ENCODE data around the gene RNF152.
A peak's percentile ranks its signal among the peaks of the same experiment; 100 is the strongest.

The RNF152 gene

DNA sequence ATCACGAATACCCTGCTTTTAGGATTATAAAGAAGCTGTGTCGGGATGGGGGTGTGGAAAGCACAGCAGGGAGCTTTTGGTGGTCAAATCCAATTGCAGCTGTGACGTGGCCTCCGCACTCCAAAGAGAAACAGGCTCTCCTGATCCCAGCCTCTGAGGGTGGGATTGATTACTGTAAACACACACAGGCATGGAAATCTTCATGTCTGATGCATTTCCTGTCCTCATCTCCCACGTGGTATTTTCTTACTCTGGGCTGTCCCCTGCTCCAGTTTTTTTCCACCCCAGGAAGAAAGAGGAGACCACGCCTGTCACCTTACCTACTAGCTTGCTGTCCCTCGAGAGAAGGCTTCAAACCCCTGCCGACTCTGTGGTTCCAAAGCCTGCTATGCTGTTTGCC lies 22.7 kb downstream of the RNF152 start:
- no peak overlapping the region for H3K4me3 ChIP-seq (ENCODE audit: low read depth, low read length)
- H3K79me2 ChIP-seq: peaks cover 12% of the 10 kb centered on the region
- H3K27ac ChIP-seq: no peak overlapping the region
- H3K4me1 ChIP-seq: peaks cover 10% of the 10 kb centered on the region
- no peak for TF ChIP-seq CTCF (IDR thresholded peaks at IDR 0.05)
- H3K27me3 ChIP-seq (ENCODE audit: control insufficient read depth, insufficient read depth, low read length): no peaks in the 10 kb centered on the region
- H2AFZ ChIP-seq: no peak overlapping the region
- H3K4me2 ChIP-seq (ENCODE audit: low read length): no peak overlapping the region
- H3K9me3 ChIP-seq (ENCODE audit: control insufficient read depth, low read length): no peaks in the 10 kb centered on the region
- no peak overlapping the region for H3K9ac ChIP-seq
- no peaks in the 10 kb centered on the region for H3K36me3 ChIP-seq (ENCODE audit: control insufficient read depth, insufficient read depth, low read length)

DNA sequence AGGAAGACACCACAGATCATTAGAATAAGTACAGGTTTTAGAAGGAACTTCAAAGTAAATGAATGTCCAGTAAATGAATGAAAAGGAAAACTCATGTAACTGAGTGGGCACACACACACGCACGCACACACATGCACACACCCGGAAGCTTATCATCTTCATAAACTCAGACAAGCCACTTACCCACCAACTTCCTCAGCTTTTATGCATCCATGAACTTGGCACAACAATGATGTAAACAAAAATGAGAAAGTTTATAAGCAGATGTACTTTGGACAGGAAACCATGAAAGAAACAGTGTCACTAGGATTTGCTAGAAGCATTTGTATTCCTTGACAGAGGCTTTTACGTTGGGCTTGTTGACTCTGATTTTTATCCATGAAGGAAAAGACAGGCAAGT lies 23.2 kb downstream of the RNF152 start:
- Histone ChIP-seq H3K9me3 (ENCODE audit: control insufficient read depth, low read length) (no peaks in the 10 kb centered on the region), H3K27ac (no peak overlapping the region), H3K4me3 (ENCODE audit: low read depth, low read length) (no peak overlapping the region), H3K79me2 (peaks cover 12% of the 10 kb centered on the region), H3K4me2 (ENCODE audit: low read length) (no peak overlapping the region), H3K27me3 (ENCODE audit: control insufficient read depth, insufficient read depth, low read length) (no peaks in the 10 kb centered on the region), H2AFZ (no peak overlapping the region), H3K9ac (no peak overlapping the region), H3K36me3 (ENCODE audit: control insufficient read depth, insufficient read depth, low read length) (no peaks in the 10 kb centered on the region), H3K4me1 (peaks cover 11% of the 10 kb centered on the region)
- no peak for TF ChIP-seq CTCF (IDR thresholded peaks at IDR 0.05)

DNA sequence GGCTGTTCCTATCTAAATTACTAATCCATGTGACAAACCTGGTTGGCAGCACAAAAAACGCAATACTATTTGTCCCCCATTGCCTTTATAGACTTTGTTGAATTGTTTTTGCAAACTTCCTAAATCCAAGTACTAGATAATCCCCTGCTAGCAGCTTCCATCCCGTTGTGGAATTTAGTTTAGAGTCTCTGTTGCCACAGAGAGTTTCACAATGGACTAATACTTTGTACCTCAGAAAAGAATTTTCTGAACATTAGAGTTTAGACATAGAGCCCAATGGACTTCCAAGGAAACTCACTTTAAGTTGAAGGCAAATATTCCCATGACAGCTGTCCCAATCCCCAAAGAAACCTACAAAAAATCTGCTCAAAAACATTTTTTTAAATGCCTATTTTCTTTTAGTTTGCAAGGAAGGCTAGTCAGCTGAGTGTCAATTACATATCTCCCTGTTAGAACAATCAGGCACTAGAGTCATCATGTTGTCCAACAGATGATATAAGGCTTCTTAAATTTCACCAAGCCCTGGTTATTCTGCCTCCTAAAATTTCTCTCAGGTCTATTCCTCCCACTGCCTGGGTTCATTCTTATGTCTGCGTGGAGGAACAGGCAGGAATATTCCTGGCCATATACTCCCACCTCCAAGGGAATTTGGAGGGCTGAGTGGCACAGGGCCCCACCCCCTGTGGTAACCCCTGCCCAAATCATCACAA lies 27.2 kb downstream of the RNF152 start:
- Histone ChIP-seq H3K27me3 (ENCODE audit: control insufficient read depth, insufficient read depth, low read length) (no peaks in the 10 kb centered on the region), H3K4me1 (peaks cover 11% of the 10 kb centered on the region), H3K9me3 (ENCODE audit: control insufficient read depth, low read length) (no peaks in the 10 kb centered on the region), H3K27ac (no peak overlapping the region), H3K36me3 (ENCODE audit: control insufficient read depth, insufficient read depth, low read length) (no peaks in the 10 kb centered on the region), H3K4me2 (ENCODE audit: low read length) (no peak overlapping the region), H3K79me2 (peaks cover 13% of the 10 kb centered on the region), H3K4me3 (ENCODE audit: low read depth, low read length) (no peak overlapping the region), H2AFZ (no peak overlapping the region), H3K9ac (no peak overlapping the region)
- TF ChIP-seq CTCF (IDR thresholded peaks at IDR 0.05): no peak

- no peaks in the 10 kb centered on the region for H3K27me3 ChIP-seq (ENCODE audit: control insufficient read depth, insufficient read depth, low read length)
- no peaks in the 10 kb centered on the region for H3K36me3 ChIP-seq (ENCODE audit: control insufficient read depth, insufficient read depth, low read length)
- H3K79me2 ChIP-seq: peaks cover 37% of the 10 kb centered on the region
- no peak overlapping the region for H2AFZ ChIP-seq
- no peak overlapping the region for H3K27ac ChIP-seq
- H3K4me2 ChIP-seq (ENCODE audit: low read length): no peak overlapping the region
- no peak for TF ChIP-seq CTCF (IDR thresholded peaks at IDR 0.05)
- H3K9me3 ChIP-seq (ENCODE audit: control insufficient read depth, low read length): no peaks in the 10 kb centered on the region
- H3K9ac ChIP-seq: no peak overlapping the region
- H3K4me1 ChIP-seq: peaks cover 3% of the 10 kb centered on the region
- no peak overlapping the region for H3K4me3 ChIP-seq (ENCODE audit: low read depth, low read length)
Observed at GRCh38 chr18:61861372-61861771, 31.4 kb downstream of the RNF152 start.

DNA sequence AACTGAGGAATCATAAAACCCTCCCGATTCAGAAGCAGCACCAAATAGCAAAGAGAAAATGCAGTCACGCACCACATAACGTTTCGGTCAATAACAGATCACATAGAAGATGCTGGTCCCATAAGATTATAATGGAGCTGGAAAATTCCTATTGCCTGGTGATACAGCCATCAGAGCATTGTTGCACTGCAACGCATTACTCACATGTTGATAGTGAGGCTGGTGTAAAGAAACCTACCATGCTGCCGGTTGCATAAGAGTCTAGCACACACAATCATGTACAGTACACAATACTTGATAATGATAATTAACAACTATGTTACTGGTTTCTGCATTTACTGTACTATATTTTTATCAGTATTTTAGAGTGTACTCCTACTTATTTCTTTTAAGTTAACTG lies 32.5 kb downstream of the RNF152 start:
- no peak overlapping the region for H3K4me2 ChIP-seq (ENCODE audit: low read length)
- no peak overlapping the region for H3K9ac ChIP-seq
- no peaks in the 10 kb centered on the region for H3K27me3 ChIP-seq (ENCODE audit: control insufficient read depth, insufficient read depth, low read length)
- no peak overlapping the region for H3K27ac ChIP-seq
- H3K4me3 ChIP-seq (ENCODE audit: low read depth, low read length): no peak overlapping the region
- no peak overlapping the region for H2AFZ ChIP-seq
- H3K9me3 ChIP-seq (ENCODE audit: control insufficient read depth, low read length): no peaks in the 10 kb centered on the region
- peaks cover 42% of the 10 kb centered on the region for H3K79me2 ChIP-seq
- TF ChIP-seq CTCF (IDR thresholded peaks at IDR 0.05): peak; percentile 43
- H3K36me3 ChIP-seq (ENCODE audit: control insufficient read depth, insufficient read depth, low read length): no peaks in the 10 kb centered on the region
- H3K4me1 ChIP-seq: peaks cover 2% of the 10 kb centered on the region
